Activated gamma-delta T cell treated with Interleukin-2 at 50 U/mL for 16 hours (primary cell): ENCODE results near the gene SCN9A.
A peak's percentile ranks its signal among the peaks of the same experiment; 100 is the strongest.
"Not testable (repeated sequence)": the region's sequence is repeated elsewhere in the genome, so short reads cannot be mapped to it uniquely, and the experiment has no call there.

ENCODE experiments used
- DNase-seq: peaks from one replicate; pipeline ENCODE4 v3.0.0-alpha.2; 2020

Gene SCN9A

DNA sequence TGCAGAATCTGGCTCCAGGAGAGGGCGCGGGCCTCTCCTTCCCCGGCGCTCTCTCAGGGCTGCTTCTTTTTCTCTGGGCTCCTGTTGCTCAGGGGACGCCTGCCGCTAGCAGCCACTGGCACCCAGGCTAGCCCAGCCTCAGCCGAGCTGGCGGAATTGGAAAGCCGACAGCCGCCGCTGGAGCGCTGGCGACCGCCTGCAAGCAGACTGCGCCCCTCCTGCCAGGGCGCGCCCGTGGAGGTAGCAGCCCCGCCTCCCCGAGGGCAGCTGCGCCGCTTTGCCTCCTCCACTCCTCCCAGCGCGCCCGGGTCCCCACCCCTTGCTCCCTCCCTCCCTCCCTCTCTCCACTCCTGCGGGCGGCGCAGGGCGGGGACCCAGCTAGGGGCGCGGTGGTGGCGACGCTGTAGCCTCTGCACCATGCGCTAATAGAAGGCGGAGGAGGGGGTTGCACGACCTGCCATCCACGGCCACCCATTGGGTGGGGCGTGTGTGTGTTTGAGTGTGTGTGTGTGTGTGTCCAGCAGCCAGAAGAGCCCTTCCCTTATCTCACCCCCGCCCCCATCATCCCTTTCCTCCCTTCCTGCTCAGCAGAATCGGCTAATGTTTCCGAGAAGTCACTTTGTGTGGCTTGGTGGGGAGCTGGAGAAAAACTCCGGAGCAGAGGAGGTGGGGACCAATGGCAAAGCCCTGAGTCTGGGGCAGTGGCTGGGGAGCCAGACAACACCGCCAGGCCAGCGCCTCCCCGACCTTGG is at the start of gene SCN9A:
SCN9A (minus strand) TSS at position 209 of the 752 bp plus-strand sequence. CDS start 64,188 bp downstream, outside the sequence.
- peak; percentile 6 for DNase-seq

DNA sequence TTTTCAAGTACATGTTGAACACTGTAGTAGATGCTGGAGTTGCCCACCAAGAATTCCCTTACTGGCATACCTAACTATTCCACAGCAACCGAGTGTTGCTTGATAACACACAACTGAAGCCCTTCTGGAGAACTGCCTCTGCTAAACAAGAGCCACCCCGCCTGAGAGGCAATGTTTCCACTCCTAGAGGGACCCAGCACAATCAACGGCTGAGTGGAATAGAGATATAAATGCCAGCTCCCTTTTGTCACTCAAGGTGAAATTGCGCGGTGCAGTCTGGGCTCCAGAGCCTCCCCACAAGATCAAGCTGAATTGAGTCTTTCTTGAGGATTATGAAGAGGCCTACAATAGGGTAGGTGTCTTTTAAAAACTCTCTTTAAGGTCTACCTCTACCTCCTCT is 49.1 kb upstream of the SCN9A start:
- no peak for DNase-seq

- DNase-seq: no peak
Observed at GRCh38 chr2:166419616-166419934, 43.8 kb upstream of the SCN9A start.

DNA sequence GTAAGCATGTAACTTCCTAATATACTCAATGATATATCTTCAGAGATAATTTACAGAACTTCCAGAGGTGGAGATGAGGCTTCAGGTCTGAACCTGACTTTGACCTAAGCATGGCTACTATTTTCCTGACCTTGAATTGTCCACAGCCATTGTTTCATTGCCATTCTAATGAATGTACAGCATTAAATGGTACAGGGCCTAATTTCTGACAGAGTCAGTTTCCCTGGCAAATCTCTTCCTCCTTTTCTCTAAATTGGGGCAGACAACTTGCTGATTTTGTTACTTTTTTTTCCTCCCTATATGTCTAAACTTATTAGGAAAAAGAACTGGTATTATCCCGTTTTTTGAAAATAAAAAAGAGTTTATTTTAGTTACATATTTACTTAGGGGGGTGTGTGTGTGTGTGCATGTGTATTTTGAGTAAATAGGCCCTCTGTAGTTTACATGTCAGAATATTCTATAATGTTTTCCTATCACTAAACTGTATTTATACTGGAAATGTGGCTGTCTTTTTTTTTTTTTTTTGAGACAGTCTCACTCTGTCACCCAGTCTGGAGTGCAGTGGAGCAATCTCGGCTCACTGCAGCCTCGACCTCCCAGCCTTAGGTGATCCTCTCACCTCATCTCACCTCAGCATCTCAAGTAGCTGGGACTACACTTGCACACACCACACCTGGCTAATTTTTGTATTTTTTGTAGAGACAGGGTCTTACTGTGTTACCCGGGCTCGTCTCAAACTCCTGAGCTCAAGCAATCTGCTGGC is 43.3 kb upstream of the SCN9A start:
- no peak for DNase-seq

- no peak for DNase-seq
Observed at GRCh38 chr2:166417669-166418068, 41.9 kb upstream of the SCN9A start.

DNA sequence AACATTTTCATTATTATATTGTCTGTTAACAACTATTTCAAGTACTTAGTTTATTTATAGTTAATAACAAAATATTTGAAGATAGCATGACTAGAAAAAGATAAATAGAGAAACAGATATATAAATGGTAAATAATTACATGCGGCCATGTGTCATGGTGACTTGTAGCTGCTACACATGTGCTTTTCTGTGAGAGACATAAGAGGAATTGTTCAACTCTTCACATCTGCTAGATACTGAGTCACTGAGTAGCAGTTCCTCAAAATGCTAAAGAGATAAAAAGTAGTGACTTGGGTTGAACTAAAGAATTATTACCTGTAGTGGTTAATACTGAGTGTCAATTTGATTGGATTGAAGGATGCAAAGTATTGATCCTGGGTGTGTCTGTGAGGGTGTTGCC is 37.5 kb upstream of the SCN9A start:
- DNase-seq: no peak

DNA sequence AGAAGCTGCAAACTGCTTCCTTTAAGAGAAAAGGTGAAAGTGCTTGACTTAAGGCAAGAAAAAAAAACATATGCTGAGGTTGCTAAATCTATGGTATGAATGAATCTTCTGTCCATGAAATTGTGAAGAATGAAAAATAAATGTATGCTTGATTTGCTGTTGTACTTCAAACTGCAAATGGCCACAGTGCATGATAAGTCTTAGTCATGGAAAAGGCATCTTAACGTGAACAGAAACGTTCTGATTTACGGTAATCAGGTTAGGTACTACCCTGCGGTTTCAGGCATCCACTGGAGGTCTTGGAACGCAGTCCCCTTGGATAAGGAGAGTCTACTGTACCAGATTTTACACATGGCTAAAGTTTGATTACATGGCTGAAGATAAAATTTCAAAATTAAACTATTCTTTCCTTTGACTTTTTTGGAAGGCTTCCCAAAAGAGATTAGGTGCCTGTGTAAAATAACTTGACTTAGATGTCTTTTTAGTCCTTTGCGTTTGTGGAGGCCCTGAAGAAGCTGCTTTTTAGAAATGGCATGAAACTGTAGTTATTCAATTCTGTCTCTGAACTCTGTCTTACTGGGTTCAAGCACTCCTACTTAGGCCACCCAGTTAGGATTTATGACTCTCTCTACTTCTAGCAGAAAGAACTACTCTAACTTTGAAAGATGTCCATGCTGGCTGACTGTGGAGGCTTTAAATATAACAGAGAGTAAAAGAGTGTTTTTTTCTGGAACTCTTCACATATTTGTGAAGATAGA is 35.9 kb upstream of the SCN9A start:
- DNase-seq: no peak

GRCh38 chr2:166410828-166411472 is 35.2 kb upstream of the SCN9A start:
- no peak for DNase-seq

GRCh38 chr2:166407746-166408145 is 32.0 kb upstream of the SCN9A start:
- not testable (repeated sequence) for DNase-seq

- no peak for DNase-seq
Observed at GRCh38 chr2:166406374-166406773, 30.6 kb upstream of the SCN9A start.

DNA sequence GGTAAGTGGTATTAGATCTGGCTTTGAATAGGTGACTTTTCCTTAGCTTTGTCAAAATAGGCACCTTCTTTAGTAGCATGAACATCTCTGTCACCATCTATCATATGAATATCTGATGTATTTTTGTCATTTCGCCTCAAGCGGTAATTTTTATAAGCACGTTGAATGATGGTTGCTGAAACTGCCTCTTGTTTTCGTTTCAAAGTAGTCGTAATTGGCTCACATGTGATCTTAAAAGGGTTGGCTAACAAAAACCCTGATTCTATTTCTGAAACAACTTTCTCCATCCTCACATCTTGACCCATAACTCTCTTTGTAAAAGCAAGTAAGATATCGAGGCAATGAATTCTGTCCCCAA is 29.8 kb upstream of the SCN9A start:
- DNase-seq: no peak

GRCh38 chr2:166404831-166405568 is 29.3 kb upstream of the SCN9A start:
- DNase-seq: no peak

DNA sequence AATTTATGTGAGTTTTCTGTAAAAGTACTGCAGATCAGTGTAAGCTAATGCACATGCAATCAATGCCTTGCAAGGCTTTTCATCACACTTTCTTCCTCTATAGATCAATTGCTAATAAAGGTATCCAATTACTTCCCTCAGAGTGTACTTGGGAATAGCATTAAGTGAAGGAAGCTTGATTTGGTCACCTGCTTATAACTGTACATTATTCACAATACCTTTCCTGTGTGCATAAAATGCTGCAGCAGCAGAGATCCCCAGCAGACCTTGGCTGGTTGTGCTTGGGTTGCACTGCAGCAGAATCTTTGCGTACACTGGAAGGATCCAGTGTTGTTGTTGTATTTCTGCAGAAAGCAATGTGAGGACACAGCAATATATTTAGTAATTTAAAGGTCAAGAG is 18.5 kb upstream of the SCN9A start:
- no peak for DNase-seq

DNA sequence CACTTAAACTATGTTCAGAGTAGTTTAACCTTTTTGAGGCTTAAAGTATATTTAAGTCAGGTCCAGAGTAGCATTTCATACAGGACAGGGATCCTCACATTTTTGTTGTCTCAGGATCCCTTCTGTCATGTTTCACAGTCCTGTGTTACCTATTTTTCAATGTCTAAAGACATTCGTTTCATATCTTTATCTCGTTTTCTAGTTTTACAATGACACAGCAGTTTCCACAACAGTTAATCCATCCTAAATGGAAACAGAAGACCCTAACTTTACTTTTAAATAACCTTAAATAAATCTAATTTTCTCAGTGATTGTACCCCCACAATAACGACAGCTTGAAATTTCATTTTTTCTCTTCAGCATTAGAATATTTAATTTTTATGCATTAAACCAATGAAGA is 17.3 kb upstream of the SCN9A start:
- DNase-seq: no peak

DNA sequence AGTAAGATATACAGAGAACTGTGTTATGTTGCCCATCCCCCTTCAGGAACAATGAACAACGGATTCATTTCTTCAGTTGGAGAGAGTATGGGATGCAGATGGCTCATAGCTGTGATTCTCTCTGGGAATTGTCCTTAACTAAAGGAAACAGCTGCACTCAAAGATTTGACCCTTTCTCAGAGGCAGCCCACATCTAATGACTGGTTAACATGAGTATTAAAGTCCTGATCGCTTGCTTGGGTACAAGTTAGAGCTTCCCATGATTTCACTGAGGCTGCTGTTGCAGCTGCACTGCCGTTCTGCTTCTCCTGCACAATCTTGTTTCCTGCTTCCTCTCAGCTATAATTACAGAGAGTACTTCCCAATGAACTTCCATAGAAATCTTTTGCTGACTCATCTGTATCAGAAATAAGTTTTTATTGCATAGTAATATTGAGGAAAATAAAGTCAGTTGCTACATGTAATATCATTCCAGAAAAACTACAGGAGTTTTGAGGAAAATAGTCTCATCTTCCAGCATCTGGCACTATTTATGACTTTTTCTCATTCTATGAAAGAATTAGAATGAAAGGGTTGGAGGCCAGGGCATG is 12.8 kb upstream of the SCN9A start:
- no peak for DNase-seq

DNA sequence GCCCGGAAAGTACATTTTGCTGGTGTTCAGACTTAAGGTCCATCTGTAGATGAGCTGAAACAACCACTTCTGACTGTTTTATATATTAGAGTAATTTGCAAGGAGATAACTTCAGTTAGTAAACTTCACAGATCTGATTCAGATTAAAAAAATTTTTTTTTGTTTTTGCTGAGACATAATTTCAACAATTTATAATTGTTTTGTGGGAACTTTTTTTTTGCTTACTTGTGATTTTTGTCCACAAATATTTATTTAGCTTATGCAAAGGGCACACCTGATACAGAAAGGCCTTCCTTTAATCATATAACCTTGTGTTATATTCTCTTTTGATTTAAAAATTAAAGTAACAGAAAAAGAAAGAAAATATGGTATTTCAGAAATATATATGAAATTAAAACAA is 9.6 kb upstream of the SCN9A start:
- no peak for DNase-seq

DNA sequence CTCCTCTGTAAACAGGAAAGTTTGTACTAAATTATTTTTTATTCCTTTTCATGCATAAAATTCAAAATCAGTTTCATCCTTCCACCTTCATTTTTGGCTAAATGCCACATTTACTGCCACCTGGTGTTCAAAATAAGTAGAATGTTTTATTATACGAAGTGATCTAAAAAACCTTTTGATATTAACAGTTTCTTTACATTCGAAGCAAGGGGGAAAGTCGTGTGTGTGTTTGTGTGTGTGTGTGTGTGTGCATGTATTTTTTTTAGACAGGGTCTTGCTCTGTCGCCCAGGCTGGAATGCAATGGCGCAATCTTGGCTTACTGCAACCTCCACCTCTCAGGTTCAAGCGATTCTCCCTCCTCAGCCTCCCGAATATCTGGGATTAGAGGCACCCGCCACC is 9.0 kb upstream of the SCN9A start:
- DNase-seq: no peak

GRCh38 chr2:166382448-166382847 is 6.7 kb upstream of the SCN9A start:
- DNase-seq: no peak

DNA sequence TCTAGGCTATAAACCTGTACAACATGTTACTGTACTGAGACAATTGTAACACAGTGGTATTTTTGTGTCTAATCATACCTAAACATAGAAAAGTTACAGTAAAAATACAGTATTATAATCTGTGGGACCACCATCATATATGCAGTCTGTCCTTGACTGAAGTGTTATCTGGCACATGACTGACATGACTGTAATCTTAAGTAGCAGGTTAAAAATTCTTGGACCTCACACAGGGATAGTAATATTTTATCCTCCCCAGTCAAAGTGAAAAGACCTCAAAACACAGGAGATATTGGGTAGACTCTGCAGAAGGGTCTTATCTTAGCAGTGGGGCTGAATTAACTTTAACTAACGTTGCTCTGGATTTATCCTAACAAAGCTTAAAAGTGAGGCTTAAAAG is 4.9 kb upstream of the SCN9A start:
- DNase-seq: no peak

GRCh38 chr2:166376873-166377272 is 1.1 kb upstream of the SCN9A start:
- DNase-seq: no peak

DNA sequence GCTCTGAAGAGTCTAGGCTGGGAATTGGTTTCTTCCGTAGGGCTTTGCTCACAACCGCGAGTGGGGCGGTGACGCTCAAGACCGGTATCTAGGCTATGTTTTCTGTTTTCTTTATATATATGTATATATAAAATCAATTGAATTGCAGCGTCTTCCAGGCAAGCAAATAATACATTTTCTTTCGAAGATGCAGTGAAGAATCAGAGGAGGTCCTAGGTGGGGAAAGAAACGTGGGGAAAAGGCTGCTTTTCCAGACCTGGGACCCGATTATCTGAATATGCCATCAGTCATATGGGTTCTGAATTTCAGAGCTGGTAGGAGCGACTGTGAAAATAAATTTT is 714 bp upstream of the SCN9A start:
- no peak for DNase-seq

DNA sequence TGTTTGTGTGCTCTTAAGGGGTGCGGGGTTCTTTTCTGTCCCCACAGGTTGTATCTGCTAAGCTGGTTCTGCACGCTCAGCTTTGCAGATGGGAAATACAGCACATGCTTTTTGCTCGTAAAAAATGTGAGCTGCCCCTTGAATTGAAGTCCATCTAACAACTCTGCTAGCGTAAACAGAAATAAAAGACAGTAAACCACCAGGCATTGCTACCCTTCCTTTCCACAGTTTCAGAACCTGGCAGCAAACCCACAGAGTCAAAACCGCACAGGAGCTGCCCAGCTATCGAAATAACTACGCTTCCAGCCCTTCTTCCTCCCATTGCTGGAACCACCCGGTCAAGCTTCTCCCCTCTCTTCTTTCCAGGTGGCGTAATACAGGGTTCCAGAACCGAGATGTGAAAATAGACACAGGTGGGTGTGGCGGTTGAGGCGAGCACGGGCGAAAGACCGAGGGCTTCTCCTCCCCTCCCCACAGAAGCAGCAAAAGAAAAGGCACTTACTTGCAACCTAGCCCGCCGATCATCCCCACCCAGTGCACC is 479 bp downstream of the SCN9A start:
- DNase-seq: no peak
